Right lobe of liver (tissue), 6 donors: ENCODE results near the gene SPATA1. TPM values are rescaled to one million over a fixed set of nuclear protein-coding genes. Genes with fewer than 3 reads are reported as not detected.
A peak's percentile ranks its signal among the peaks of the same experiment; 100 is the strongest.

Experiments used
- ATAC-seq, 4 donors: fragments of 200-7000 bp; cut with Tn5 transposase; one replicate each; pipeline ENCODE4 v1.9.1; 2020; ENCODE audit warnings: mild to moderate bottlenecking in 4 of 4, moderate library complexity in 4 of 4
- DNase-seq, 3 donors: peaks; one replicate each; pipeline ENCODE4 v3.0.0-alpha.2; 2020
- H3K27ac ChIP-seq, 3 donors: fragments of 200-600 bp; one replicate each; pipeline ENCODE4 v1.8.0; 2022
- H3K27me3 ChIP-seq, 2 donors: fragments of 200-600 bp; one replicate each; pipeline ENCODE4 v1.8.0; 2022
- H3K36me3 ChIP-seq, 4 donors: fragments of 200-600 bp; sonication (generic) in 1 of 4; one replicate each; pipeline versions ENCODE4 v1.5.1 to v1.8.0; 2017 to 2022; ENCODE audit warnings: control low read depth in 1 of 4
- H3K4me1 ChIP-seq, 4 donors: fragments of 200-600 bp; sonication (generic) in 1 of 4; one replicate each; pipeline versions ENCODE4 v1.5.1 to v1.8.0; 2017 to 2022; ENCODE audit warnings: control low read depth in 1 of 4
- H3K4me3 ChIP-seq, 3 donors: fragments of 200-600 bp; one replicate each; pipeline ENCODE4 v1.8.0; 2022
- H3K9me3 ChIP-seq, 4 donors: fragments of 200-600 bp; sonication (generic) in 1 of 4; one replicate each; pipeline versions ENCODE4 v1.5.1 to v1.8.0; 2017 to 2022; ENCODE audit warnings: control low read depth in 1 of 4
- CTCF ChIP-seq, 4 donors: fragments of 200-600 bp in 3 of 4; fragments of 450-650 bp in 1 of 4; IDR thresholded peaks; one replicate each; pipeline versions ENCODE4 v1.5.1 to v1.8.0; 2016 to 2022; ENCODE audit warnings: antibody characterized with exemption in 4 of 4, mild to moderate bottlenecking in 2 of 4
- POLR2A ChIP-seq: fragments of 450-650 bp; IDR thresholded peaks from one replicate; pipeline ENCODE4 v1.6.1; 2017; ENCODE audit warnings: antibody characterized with exemption, mild to moderate bottlenecking
- WGBS: methylation state at CpG from one replicate; pipeline ENCODE4 v1.1.6; 2018; ENCODE audit warnings: low coverage, low lambda C conversion rate; ENCODE audit not compliant: insufficient coverage; ENCODE audit errors: missing lambda C conversion rate; 5-methylcytosine and 5-hydroxymethylcytosine counted together
- intact Hi-C, 2 donors: fragments of 100-400 bp; cut with DNase I; formaldehyde crosslinking; loops; one replicate each; pipeline versions ENCODE4 v1.11.2 to v1.14.1; 2022
- total RNA-seq, 6 experiments: library from RNA; depleted of rRNA in 2 of 6; stranded (reverse); fragments of >200 nt in 2 of 6; fragmentation: NEBNext Ultra II Directional in 3 of 6; extraction: Animal tissue kit (Norgen Biotek cat#: 25700) in 3 of 6; gene quantifications; one replicate each; pipeline versions ENCODE4 v1.1.0 to v1.2.4, GENCODE V29; 2016 to 2023
- donor health status: DM: no; HTN: yes; CAD: no.
- donor health status: DM: no; HTN: no; CAD: no.
- donor health status: DM: no; HTN: no; CAD: no.
- donor health status: DM: no; HTN: yes; CAD: no.
- donor health status: DM: no; HTN: yes; CAD: no.

The SPATA1 gene
- total RNA-seq, 6 experiments from 2014 or later, result 0.31 to 1.7 (median 0.92) TPM

GRCh38 chr1:84598846-84599741 lies 92.9 kb downstream of the SPATA1 start:
- no peak overlapping the region for H3K27ac ChIP-seq
- H3K27me3 ChIP-seq, result no peaks in the 10 kb centered on the region
- TF ChIP-seq CTCF (IDR thresholded peaks at IDR 0.05), result no peak
- TF ChIP-seq POLR2A, result no peak
- no peak overlapping the region for H3K4me3 ChIP-seq
- no peaks in the 10 kb centered on the region for H3K4me1 ChIP-seq
- peak in 1 of 4 donors; percentile 24 for ATAC-seq
- H3K9me3 ChIP-seq, result no peaks in the 10 kb centered on the region
- WGBS, result 50% methylated on average over 5 of the region's 5 CpGs
- no peaks in the 10 kb centered on the region for H3K36me3 ChIP-seq
- intact Hi-C loops, result no loop called here
- no peak for DNase-seq

- Histone ChIP-seq H3K27me3 (no peaks in the 10 kb centered on the region), H3K27ac (no peak overlapping the region), H3K9me3 (peaks cover 0 to 10% (median 0%) of the 10 kb centered on the region in 4 donors), H3K4me1 (no peaks in the 10 kb centered on the region), H3K36me3 (no peaks in the 10 kb centered on the region), H3K4me3 (no peak overlapping the region)
- TF ChIP-seq POLR2A (no peak), CTCF (IDR thresholded peaks at IDR 0.05) (no peak)
- WGBS, result 65% methylated on average over 4 of the region's 5 CpGs
- no peak for DNase-seq
- intact Hi-C loops, result no loop called here
- ATAC-seq, result no peak
These were observed 94.6 kb downstream of the SPATA1 start for GRCh38 chr1:84600796-84601195.

GRCh38 chr1:84603223-84603622 lies 97.0 kb downstream of the SPATA1 start:
- H3K27ac ChIP-seq, result peak overlapping the region in 2 of 3 donors; percentile 26 to 50
- 26% methylated on average over 2 of the region's 2 CpGs for WGBS

More at GRCh38 chr1:84603223-84603622, 97.0 kb downstream of the SPATA1 start:
- no peaks in the 10 kb centered on the region for H3K27me3 ChIP-seq
- H3K4me1 ChIP-seq, result no peaks in the 10 kb centered on the region
- ATAC-seq (peak; percentile 39 to 67 (median 48)), DNase-seq (no peak)
- no peak overlapping the region for H3K4me3 ChIP-seq
- TF ChIP-seq POLR2A, result no peak
- no peak for TF ChIP-seq CTCF (IDR thresholded peaks at IDR 0.05)
- H3K36me3 ChIP-seq, result no peaks in the 10 kb centered on the region
- peaks cover 0 to 10% (median 0%) of the 10 kb centered on the region in 4 donors for H3K9me3 ChIP-seq
- intact Hi-C loops, result no loop called here
